OCI-LY7 (cell line): ENCODE data around the gene USP38. TPM values are rescaled to one million over a fixed set of nuclear protein-coding genes. Genes with fewer than 3 reads are reported as not detected.

Experiments used
- BruUV-seq: library from RNA; stranded (reverse); fragments of 400-500 nt; replicated peaks from 2 replicates; lab custom pipeline; 2021; lab: Mats Ljungman, UMichigan
- CTCF ChIA-PET: fragments of 300-600 bp; sonication (Branson Sonifier 250); formaldehyde crosslinking; loops from one replicate; lab custom pipeline; 2022; ENCODE audit warnings: antibody characterized with exemption; ENCODE audit not compliant: unreplicated experiment; lab: Charles Lee
- POLR2A ChIA-PET: fragments of 300-600 bp; sonication (Branson Sonifier 250); formaldehyde crosslinking; loops from one replicate; lab custom pipeline; 2022; ENCODE audit warnings: antibody characterized with exemption; lab: Charles Lee
- DNase-seq: peaks from one replicate; pipeline ENCODE4 v3.0.0-alpha.2; 2015; ENCODE audit warnings: low spot score
- H2AFZ ChIP-seq: fragments of 200-600 bp; sonication (generic), shearing (Covaris generic); 2 replicates; pipeline ENCODE4 v1.6.1; 2014; ENCODE audit warnings: mild to moderate bottlenecking, antibody characterized with exemption, low read length, moderate library complexity
- H3K27ac ChIP-seq: fragments of 200-600 bp; sonication (generic); 2 replicates; pipeline ENCODE4 v1.5.1; 2014; ENCODE audit warnings: mixed run types, low read depth, mild to moderate bottlenecking, moderate library complexity, low read length, inconsistent platforms; ENCODE audit not compliant: poor library complexity, severe bottlenecking
- H3K36me3 ChIP-seq: fragments of 200-600 bp; sonication (generic); 2 replicates; pipeline ENCODE4 v1.6.1; 2014; ENCODE audit warnings: mild to moderate bottlenecking, antibody characterized with exemption, low read length, moderate library complexity, mixed read lengths; ENCODE audit not compliant: insufficient read depth
- H3K4me1 ChIP-seq: fragments of 200-600 bp; sonication (generic); 2 replicates; pipeline ENCODE4 v1.5.1; 2014; ENCODE audit warnings: mild to moderate bottlenecking, low read length; ENCODE audit not compliant: insufficient read depth, poor library complexity, severe bottlenecking
- H3K4me2 ChIP-seq: fragments of 200-600 bp; sonication (generic); 2 replicates; pipeline ENCODE4 v1.6.1; 2014; ENCODE audit warnings: mild to moderate bottlenecking, low read length
- H3K4me3 ChIP-seq: fragments of 200-600 bp; sonication (generic); 2 replicates; pipeline ENCODE4 v1.5.1; 2014; ENCODE audit warnings: mild to moderate bottlenecking, low read depth, low read length; ENCODE audit not compliant: poor library complexity, severe bottlenecking
- H3K79me2 ChIP-seq: fragments of 200-600 bp; sonication (generic); 2 replicates; pipeline ENCODE4 v1.6.1; 2016; ENCODE audit warnings: low read depth, mild to moderate bottlenecking, low read length, moderate library complexity, mixed read lengths; ENCODE audit not compliant: insufficient read depth
- H3K9me2 ChIP-seq: fragments of 200-600 bp; sonication (generic); 2 replicates; pipeline ENCODE4 v1.6.1; 2016; ENCODE audit warnings: mild to moderate bottlenecking, low read length, mixed read lengths; ENCODE audit not compliant: insufficient read depth
- H3K9me3 ChIP-seq: fragments of 200-600 bp; sonication (generic); 2 replicates; pipeline ENCODE4 v1.6.1; 2014; ENCODE audit warnings: mild to moderate bottlenecking, mixed run types, low read length, mixed read lengths
- H4K20me1 ChIP-seq: fragments of 200-600 bp; sonication (generic); 2 replicates; pipeline ENCODE4 v1.6.1; 2014; ENCODE audit warnings: mild to moderate bottlenecking, antibody characterized with exemption, low read length, moderate library complexity, mixed read lengths; ENCODE audit not compliant: insufficient read depth
- EZH2phosphoT487 ChIP-seq: fragments of 200-600 bp; sonication (generic); IDR thresholded peaks from 2 replicates; pipeline ENCODE4 v1.6.1; 2018; ENCODE audit warnings: low read depth, borderline replicate concordance, mild to moderate bottlenecking, mixed run types, antibody characterized with exemption, low read length, moderate library complexity, mixed read lengths
- intact Hi-C: fragments of 100-400 bp; cut with micrococcal nuclease; formaldehyde crosslinking; loops from one replicate; pipeline ENCODE4 v1.10.0; 2022; ENCODE audit not compliant: unreplicated experiment
- total RNA-seq, 2 experiments: library from RNA; depleted of rRNA in 1 of 2; stranded (reverse); fragments of >200 nt in 1 of 2; shearing (Covaris generic) in 1 of 2; gene quantifications; 2 replicates each; pipeline ENCODE4 v1.2.3, GENCODE V29; 2014 to 2022
- TF ChIP-seq, protein P1 (sequence below): fragments of 200-600 bp; sonication (generic); conservative IDR thresholded peaks from 2 replicates; pipeline ENCODE4 v1.5.1; 2014; ENCODE audit warnings: mild to moderate bottlenecking, antibody characterized with exemption, low read length, moderate library complexity, mixed read lengths

Gene USP38
- total RNA-seq, 2 experiments from 2014 or later: 23.6 to 25.7 TPM

DNA sequence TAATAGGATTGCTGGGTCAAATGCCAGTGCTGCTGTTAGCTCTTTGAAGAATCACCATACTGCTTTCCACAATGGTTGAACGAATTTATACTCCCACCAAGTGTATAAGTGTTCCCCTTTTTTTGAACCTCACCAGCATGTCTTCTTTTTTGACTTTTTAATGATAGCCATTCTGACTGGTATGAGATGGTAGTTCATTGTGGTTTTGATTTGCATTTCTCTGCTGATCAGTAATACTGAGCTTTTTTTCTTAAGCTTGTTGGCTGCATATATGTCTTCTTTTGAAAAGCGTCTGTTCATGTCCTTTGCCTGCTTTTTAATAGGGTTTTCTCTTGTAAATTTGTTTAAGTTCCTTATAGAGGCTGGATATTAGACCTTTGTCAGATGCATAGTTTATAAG lies 14.8 kb downstream of the USP38 start:
- no peaks in the 10 kb centered on the region for H4K20me1 ChIP-seq
- intact Hi-C loops: no loop called here

DNA sequence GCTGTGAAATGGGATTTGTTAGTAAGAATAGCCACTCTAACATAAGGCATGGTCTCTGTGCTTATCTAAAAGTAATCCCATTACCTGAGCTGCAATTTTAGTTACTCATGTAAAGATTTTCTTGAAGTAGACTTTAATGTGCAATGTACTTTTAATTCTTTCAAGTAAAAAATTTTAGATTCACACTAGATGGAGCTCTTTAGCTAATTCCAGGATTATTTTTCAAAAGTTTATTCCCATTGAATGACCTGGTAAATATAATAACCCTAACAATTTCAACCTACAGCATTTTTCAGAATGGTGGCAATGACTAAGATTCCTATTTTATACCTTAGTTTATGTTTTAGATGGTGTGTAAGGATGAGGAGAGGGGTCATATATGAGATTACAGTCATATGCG lies 18.1 kb downstream of the USP38 start:
- no peaks in the 10 kb centered on the region for H3K9me2 ChIP-seq
- DNase-seq: no peak
- no peaks in the 10 kb centered on the region for H3K9me3 ChIP-seq
- TF ChIP-seq EZH2phosphoT487: no peak
- TF ChIP-seq, protein P1, sequence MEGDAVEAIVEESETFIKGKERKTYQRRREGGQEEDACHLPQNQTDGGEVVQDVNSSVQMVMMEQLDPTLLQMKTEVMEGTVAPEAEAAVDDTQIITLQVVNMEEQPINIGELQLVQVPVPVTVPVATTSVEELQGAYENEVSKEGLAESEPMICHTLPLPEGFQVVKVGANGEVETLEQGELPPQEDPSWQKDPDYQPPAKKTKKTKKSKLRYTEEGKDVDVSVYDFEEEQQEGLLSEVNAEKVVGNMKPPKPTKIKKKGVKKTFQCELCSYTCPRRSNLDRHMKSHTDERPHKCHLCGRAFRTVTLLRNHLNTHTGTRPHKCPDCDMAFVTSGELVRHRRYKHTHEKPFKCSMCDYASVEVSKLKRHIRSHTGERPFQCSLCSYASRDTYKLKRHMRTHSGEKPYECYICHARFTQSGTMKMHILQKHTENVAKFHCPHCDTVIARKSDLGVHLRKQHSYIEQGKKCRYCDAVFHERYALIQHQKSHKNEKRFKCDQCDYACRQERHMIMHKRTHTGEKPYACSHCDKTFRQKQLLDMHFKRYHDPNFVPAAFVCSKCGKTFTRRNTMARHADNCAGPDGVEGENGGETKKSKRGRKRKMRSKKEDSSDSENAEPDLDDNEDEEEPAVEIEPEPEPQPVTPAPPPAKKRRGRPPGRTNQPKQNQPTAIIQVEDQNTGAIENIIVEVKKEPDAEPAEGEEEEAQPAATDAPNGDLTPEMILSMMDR: peak; percentile 80
- BruUV-seq: no TSS peak
- H3K4me3 ChIP-seq: no peak overlapping the region
- no peak overlapping the region for H2AFZ ChIP-seq
- no peaks in the 10 kb centered on the region for H3K4me1 ChIP-seq
- no peak overlapping the region for H3K4me2 ChIP-seq
- no peak overlapping the region for H3K27ac ChIP-seq
- intact Hi-C loops: loop anchor here (1.0 kb wide), 1 partner anchor 279 kb away; no protein-coding TSS in a partner anchor
- ChIA-PET CTCF (interaction anchor here (0.9 kb wide), 1 partner anchor 10 kb away, joined by 5 read pairs; no protein-coding TSS in a partner anchor), POLR2A (interaction anchor here (0.9 to 1.4 kb wide), 2 partner anchors 10 to 11 kb away, joined by 3 to 7 read pairs; no protein-coding TSS in a partner anchor)
- no peaks in the 10 kb centered on the region for H4K20me1 ChIP-seq
- peaks cover 100% of the 10 kb centered on the region for H3K36me3 ChIP-seq
- H3K79me2 ChIP-seq: peaks cover 1% of the 10 kb centered on the region; the same call in 1 of the 2 replicates

More for the DNA sequence above, 14.8 kb downstream of the USP38 start:
- Histone ChIP-seq H3K9me3 (no peaks in the 10 kb centered on the region), H3K9me2 (no peaks in the 10 kb centered on the region), H3K79me2 (peaks cover 12% of the 10 kb centered on the region; the same call in 1 of the 2 replicates), H3K4me2 (no peak overlapping the region), H2AFZ (no peak overlapping the region), H3K36me3 (peaks cover 99% of the 10 kb centered on the region), H3K4me3 (no peak overlapping the region), H3K27ac (no peak overlapping the region), H3K4me1 (no peaks in the 10 kb centered on the region)
- TF ChIP-seq, protein P1: no peak
- no peak for TF ChIP-seq EZH2phosphoT487
- no TSS peak for BruUV-seq
- ChIA-PET POLR2A (interaction anchor here (0.9 to 2.1 kb wide), 4 partner anchors 8 to 17 kb away, joined by 3 to 12 read pairs (median 6); no protein-coding TSS in a partner anchor), CTCF (no interaction called here)
- DNase-seq: no peak

DNA sequence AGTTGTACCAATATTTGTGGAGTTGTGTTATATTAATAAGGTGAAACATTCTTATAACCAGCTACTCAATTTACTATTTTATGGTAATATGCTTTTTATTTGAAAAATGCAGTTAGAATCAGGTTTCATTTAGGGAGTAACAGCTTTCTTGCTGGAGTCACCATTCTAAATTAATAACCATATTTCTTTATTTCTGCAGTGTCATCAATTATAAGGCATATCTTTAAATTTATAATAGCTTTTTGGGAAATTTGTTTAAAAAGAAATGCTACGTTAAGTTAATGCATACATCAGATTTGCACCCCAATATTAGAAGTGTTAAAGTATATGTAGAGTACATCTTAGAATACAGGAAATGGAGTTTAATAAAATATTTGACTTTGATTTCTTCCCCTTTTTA lies 18.9 kb downstream of the USP38 start:
- H3K4me1 ChIP-seq: no peaks in the 10 kb centered on the region
- H4K20me1 ChIP-seq: no peaks in the 10 kb centered on the region
- no peaks in the 10 kb centered on the region for H3K9me3 ChIP-seq
- H3K9me2 ChIP-seq: no peaks in the 10 kb centered on the region
- H3K4me2 ChIP-seq: no peak overlapping the region
- no peak overlapping the region for H2AFZ ChIP-seq
- peaks cover 9% of the 10 kb centered on the region; the same call in 1 of the 2 replicates for H3K79me2 ChIP-seq
- TF ChIP-seq EZH2phosphoT487: no peak
- TF ChIP-seq, protein P1: no peak
- ChIA-PET POLR2A (interaction anchor here (1.4 kb wide), 1 partner anchor 10 kb away, joined by 7 read pairs; no protein-coding TSS in a partner anchor), CTCF (interaction anchor here (0.6 kb wide), 1 partner anchor 132 kb away, joined by 3 read pairs; no protein-coding TSS in a partner anchor)
- no peak overlapping the region for H3K4me3 ChIP-seq
- intact Hi-C loops: loop anchor here (1.0 kb wide), 1 partner anchor 279 kb away; no protein-coding TSS in a partner anchor
- peaks cover 98% of the 10 kb centered on the region for H3K36me3 ChIP-seq
- DNase-seq: no peak
- no TSS peak for BruUV-seq
- no peak overlapping the region for H3K27ac ChIP-seq
